OCI-LY7 (cell line): ENCODE data around the gene COL11A2. TPM values are rescaled to one million over a fixed set of nuclear protein-coding genes. Genes with fewer than 3 reads are reported as not detected.

Experiments
- BruUV-seq: library from RNA; stranded (reverse); fragments of 400-500 nt; replicated peaks from 2 replicates; lab custom pipeline; 2021; lab: Mats Ljungman, UMichigan
- CTCF ChIA-PET: fragments of 300-600 bp; sonication (Branson Sonifier 250); formaldehyde crosslinking; loops from one replicate; lab custom pipeline; 2022; ENCODE audit warnings: antibody characterized with exemption; ENCODE audit not compliant: unreplicated experiment; lab: Charles Lee
- POLR2A ChIA-PET: fragments of 300-600 bp; sonication (Branson Sonifier 250); formaldehyde crosslinking; loops from one replicate; lab custom pipeline; 2022; ENCODE audit warnings: antibody characterized with exemption; lab: Charles Lee
- DNase-seq: peaks from one replicate; pipeline ENCODE4 v3.0.0-alpha.2; 2015; ENCODE audit warnings: low spot score
- H2AFZ ChIP-seq: fragments of 200-600 bp; sonication (generic), shearing (Covaris generic); 2 replicates; pipeline ENCODE4 v1.6.1; 2014; ENCODE audit warnings: mild to moderate bottlenecking, antibody characterized with exemption, low read length, moderate library complexity
- H3K27ac ChIP-seq: fragments of 200-600 bp; sonication (generic); 2 replicates; pipeline ENCODE4 v1.5.1; 2014; ENCODE audit warnings: mixed run types, low read depth, mild to moderate bottlenecking, moderate library complexity, low read length, inconsistent platforms; ENCODE audit not compliant: poor library complexity, severe bottlenecking
- H3K36me3 ChIP-seq: fragments of 200-600 bp; sonication (generic); 2 replicates; pipeline ENCODE4 v1.6.1; 2014; ENCODE audit warnings: mild to moderate bottlenecking, antibody characterized with exemption, low read length, moderate library complexity, mixed read lengths; ENCODE audit not compliant: insufficient read depth
- H3K4me1 ChIP-seq: fragments of 200-600 bp; sonication (generic); 2 replicates; pipeline ENCODE4 v1.5.1; 2014; ENCODE audit warnings: mild to moderate bottlenecking, low read length; ENCODE audit not compliant: insufficient read depth, poor library complexity, severe bottlenecking
- H3K4me2 ChIP-seq: fragments of 200-600 bp; sonication (generic); 2 replicates; pipeline ENCODE4 v1.6.1; 2014; ENCODE audit warnings: mild to moderate bottlenecking, low read length
- H3K4me3 ChIP-seq: fragments of 200-600 bp; sonication (generic); 2 replicates; pipeline ENCODE4 v1.5.1; 2014; ENCODE audit warnings: mild to moderate bottlenecking, low read depth, low read length; ENCODE audit not compliant: poor library complexity, severe bottlenecking
- H3K79me2 ChIP-seq: fragments of 200-600 bp; sonication (generic); 2 replicates; pipeline ENCODE4 v1.6.1; 2016; ENCODE audit warnings: low read depth, mild to moderate bottlenecking, low read length, moderate library complexity, mixed read lengths; ENCODE audit not compliant: insufficient read depth
- H3K9me2 ChIP-seq: fragments of 200-600 bp; sonication (generic); 2 replicates; pipeline ENCODE4 v1.6.1; 2016; ENCODE audit warnings: mild to moderate bottlenecking, low read length, mixed read lengths; ENCODE audit not compliant: insufficient read depth
- H3K9me3 ChIP-seq: fragments of 200-600 bp; sonication (generic); 2 replicates; pipeline ENCODE4 v1.6.1; 2014; ENCODE audit warnings: mild to moderate bottlenecking, mixed run types, low read length, mixed read lengths
- H4K20me1 ChIP-seq: fragments of 200-600 bp; sonication (generic); 2 replicates; pipeline ENCODE4 v1.6.1; 2014; ENCODE audit warnings: mild to moderate bottlenecking, antibody characterized with exemption, low read length, moderate library complexity, mixed read lengths; ENCODE audit not compliant: insufficient read depth
- EZH2phosphoT487 ChIP-seq: fragments of 200-600 bp; sonication (generic); IDR thresholded peaks from 2 replicates; pipeline ENCODE4 v1.6.1; 2018; ENCODE audit warnings: low read depth, borderline replicate concordance, mild to moderate bottlenecking, mixed run types, antibody characterized with exemption, low read length, moderate library complexity, mixed read lengths
- intact Hi-C: fragments of 100-400 bp; cut with micrococcal nuclease; formaldehyde crosslinking; loops from one replicate; pipeline ENCODE4 v1.10.0; 2022; ENCODE audit not compliant: unreplicated experiment
- total RNA-seq, 2 experiments: library from RNA; depleted of rRNA in 1 of 2; stranded (reverse); fragments of >200 nt in 1 of 2; shearing (Covaris generic) in 1 of 2; gene quantifications; 2 replicates each; pipeline ENCODE4 v1.2.3, GENCODE V29; 2014 to 2022
- TF ChIP-seq, protein P1 (sequence below): fragments of 200-600 bp; sonication (generic); conservative IDR thresholded peaks from 2 replicates; pipeline ENCODE4 v1.5.1; 2014; ENCODE audit warnings: mild to moderate bottlenecking, antibody characterized with exemption, low read length, moderate library complexity, mixed read lengths

Gene COL11A2
- total RNA-seq, 2 experiments from 2014 or later: 4.5 to 5.2 TPM

DNA sequence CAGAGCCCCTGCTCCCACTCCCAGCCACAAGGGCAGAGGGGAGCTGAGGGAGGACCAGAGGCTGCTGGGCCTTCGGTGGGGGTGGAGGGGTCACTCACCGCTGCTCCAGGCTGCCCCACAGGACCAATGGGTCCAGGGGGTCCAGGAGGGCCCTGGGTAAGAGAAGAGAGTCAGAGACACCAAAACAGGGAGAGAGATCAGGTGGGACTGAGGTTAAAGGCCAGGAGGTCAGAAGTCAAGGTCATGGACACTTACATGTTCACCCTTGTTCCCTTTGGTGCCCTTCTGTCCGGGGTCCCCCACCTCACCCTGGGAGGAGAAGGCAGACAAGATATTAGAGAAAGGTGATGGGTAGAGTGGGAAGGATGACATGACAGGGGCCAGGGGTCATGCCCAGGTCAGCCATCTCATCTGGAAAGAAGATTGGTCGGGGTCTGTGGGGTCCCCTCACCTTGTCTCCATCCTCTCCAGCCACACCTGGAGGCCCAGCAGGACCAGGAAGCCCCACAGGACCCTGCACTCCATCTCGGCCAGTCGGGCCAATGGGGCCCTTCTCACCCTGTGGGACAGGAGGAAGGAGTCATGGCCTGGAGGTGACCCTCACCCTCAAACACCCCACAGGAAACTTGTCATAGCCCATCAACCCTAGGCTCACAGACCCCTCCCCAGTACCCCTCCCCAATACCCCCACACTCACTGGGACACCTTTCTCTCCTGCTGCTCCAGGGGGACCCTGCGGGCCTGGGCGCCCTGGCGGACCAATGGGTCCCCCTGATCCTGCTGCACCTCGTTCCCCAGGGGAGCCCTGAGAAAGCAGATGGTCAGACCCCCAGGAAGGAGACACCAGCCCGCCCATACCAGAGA is 21.0 kb downstream of the COL11A2 start:
- H3K79me2 ChIP-seq: no peaks in the 10 kb centered on the region
- H3K9me2 ChIP-seq: no peaks in the 10 kb centered on the region
- no peak overlapping the region for H2AFZ ChIP-seq
- no peak overlapping the region for H3K27ac ChIP-seq
- H3K4me1 ChIP-seq: peaks cover 4% of the 10 kb centered on the region
- H3K9me3 ChIP-seq: no peaks in the 10 kb centered on the region
- TF ChIP-seq EZH2phosphoT487: no peak
- TF ChIP-seq, protein P1, sequence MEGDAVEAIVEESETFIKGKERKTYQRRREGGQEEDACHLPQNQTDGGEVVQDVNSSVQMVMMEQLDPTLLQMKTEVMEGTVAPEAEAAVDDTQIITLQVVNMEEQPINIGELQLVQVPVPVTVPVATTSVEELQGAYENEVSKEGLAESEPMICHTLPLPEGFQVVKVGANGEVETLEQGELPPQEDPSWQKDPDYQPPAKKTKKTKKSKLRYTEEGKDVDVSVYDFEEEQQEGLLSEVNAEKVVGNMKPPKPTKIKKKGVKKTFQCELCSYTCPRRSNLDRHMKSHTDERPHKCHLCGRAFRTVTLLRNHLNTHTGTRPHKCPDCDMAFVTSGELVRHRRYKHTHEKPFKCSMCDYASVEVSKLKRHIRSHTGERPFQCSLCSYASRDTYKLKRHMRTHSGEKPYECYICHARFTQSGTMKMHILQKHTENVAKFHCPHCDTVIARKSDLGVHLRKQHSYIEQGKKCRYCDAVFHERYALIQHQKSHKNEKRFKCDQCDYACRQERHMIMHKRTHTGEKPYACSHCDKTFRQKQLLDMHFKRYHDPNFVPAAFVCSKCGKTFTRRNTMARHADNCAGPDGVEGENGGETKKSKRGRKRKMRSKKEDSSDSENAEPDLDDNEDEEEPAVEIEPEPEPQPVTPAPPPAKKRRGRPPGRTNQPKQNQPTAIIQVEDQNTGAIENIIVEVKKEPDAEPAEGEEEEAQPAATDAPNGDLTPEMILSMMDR: no peak
- no TSS peak for BruUV-seq
- H4K20me1 ChIP-seq: no peaks in the 10 kb centered on the region
- ChIA-PET CTCF (no interaction called here), POLR2A (no interaction called here)
- H3K4me3 ChIP-seq: no peak overlapping the region
- no peak overlapping the region for H3K4me2 ChIP-seq
- intact Hi-C loops: no loop called here
- H3K36me3 ChIP-seq: no peaks in the 10 kb centered on the region
- no peak for DNase-seq

- peak; percentile 24 for DNase-seq
- no peaks in the 10 kb centered on the region for H3K36me3 ChIP-seq
- intact Hi-C loops: no loop called here
- no peak overlapping the region for H3K4me2 ChIP-seq
- BruUV-seq: no TSS peak
- no peak overlapping the region for H3K27ac ChIP-seq
- no peak overlapping the region for H3K4me3 ChIP-seq
- ChIA-PET CTCF (no interaction called here), POLR2A (no interaction called here)
- no peaks in the 10 kb centered on the region for H3K79me2 ChIP-seq
- TF ChIP-seq, protein P1: no peak
- TF ChIP-seq EZH2phosphoT487: no peak
- H3K9me2 ChIP-seq: no peaks in the 10 kb centered on the region
- no peak overlapping the region for H2AFZ ChIP-seq
- H3K9me3 ChIP-seq: no peaks in the 10 kb centered on the region
- no peaks in the 10 kb centered on the region for H4K20me1 ChIP-seq
- H3K4me1 ChIP-seq: peaks cover 4% of the 10 kb centered on the region
These were observed 21.9 kb downstream of the COL11A2 start for GRCh38 chr6:33170176-33171015.
